IMR-90 (cell line): ENCODE measurements around the gene CUX1.

Experiments
- BHLHE40 ChIP-seq: fragments of 150-350 bp; IDR thresholded peaks from 2 replicates; pipeline ENCODE4 v1.6.1; 2016; ENCODE audit warnings: mild to moderate bottlenecking, low read depth, low read length
- FOS ChIP-seq: fragments of 150-350 bp; IDR thresholded peaks from 2 replicates; pipeline ENCODE4 v1.6.1; 2016; ENCODE audit warnings: low read depth, low read length
- MAZ ChIP-seq: IDR thresholded peaks from 2 replicates; pipeline ENCODE4 v1.6.1; 2012; ENCODE audit warnings: low read depth, mild to moderate bottlenecking, low read length, improper control_type of control experiment, moderate library complexity, borderline replicate concordance
- POLR2A ChIP-seq: IDR thresholded peaks from 2 replicates; pipeline ENCODE4 v1.6.1; 2012; ENCODE audit warnings: mild to moderate bottlenecking, low read depth, low read length
- TF ChIP-seq, protein P1 (sequence below): fragments of 150-350 bp; IDR thresholded peaks from 2 replicates; pipeline ENCODE4 v1.6.1; 2017; ENCODE audit warnings: mild to moderate bottlenecking, antibody characterized with exemption, low read length, low read depth
- TF ChIP-seq, protein P2 (sequence below): conservative IDR thresholded peaks from 2 replicates; pipeline ENCODE4 v1.5.1; 2012; ENCODE audit warnings: mild to moderate bottlenecking, low read depth, low read length, improper control_type of control experiment

DNA sequence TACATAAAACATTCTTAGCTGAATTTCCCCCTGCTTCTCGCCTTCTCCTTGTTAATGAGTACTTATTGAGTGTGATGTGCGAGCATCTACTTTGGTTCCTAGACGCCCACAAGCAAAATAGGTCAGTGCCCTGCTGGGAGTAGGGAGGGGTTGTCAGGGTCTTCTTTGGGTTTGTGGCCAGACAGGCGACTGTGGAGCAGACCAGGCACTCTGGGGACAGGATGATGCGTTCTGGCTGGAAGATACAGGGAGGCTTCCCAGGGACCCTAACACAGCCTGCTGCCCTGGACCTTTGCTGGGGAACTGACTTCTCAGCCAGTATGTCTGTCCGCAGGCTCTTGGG is 227.2 kb downstream of the CUX1 start:
- TF ChIP-seq MAZ (no peak), FOS (no peak), POLR2A (no peak), BHLHE40 (no peak)
- TF ChIP-seq, protein P1, sequence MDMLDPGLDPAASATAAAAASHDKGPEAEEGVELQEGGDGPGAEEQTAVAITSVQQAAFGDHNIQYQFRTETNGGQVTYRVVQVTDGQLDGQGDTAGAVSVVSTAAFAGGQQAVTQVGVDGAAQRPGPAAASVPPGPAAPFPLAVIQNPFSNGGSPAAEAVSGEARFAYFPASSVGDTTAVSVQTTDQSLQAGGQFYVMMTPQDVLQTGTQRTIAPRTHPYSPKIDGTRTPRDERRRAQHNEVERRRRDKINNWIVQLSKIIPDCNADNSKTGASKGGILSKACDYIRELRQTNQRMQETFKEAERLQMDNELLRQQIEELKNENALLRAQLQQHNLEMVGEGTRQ, result no peak
- TF ChIP-seq, protein P2, sequence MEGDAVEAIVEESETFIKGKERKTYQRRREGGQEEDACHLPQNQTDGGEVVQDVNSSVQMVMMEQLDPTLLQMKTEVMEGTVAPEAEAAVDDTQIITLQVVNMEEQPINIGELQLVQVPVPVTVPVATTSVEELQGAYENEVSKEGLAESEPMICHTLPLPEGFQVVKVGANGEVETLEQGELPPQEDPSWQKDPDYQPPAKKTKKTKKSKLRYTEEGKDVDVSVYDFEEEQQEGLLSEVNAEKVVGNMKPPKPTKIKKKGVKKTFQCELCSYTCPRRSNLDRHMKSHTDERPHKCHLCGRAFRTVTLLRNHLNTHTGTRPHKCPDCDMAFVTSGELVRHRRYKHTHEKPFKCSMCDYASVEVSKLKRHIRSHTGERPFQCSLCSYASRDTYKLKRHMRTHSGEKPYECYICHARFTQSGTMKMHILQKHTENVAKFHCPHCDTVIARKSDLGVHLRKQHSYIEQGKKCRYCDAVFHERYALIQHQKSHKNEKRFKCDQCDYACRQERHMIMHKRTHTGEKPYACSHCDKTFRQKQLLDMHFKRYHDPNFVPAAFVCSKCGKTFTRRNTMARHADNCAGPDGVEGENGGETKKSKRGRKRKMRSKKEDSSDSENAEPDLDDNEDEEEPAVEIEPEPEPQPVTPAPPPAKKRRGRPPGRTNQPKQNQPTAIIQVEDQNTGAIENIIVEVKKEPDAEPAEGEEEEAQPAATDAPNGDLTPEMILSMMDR, result no peak
